ENCODE results near the gene C6orf118.

Gene C6orf118

GRCh38 chr6:165243801-165244200 is 65.6 kb downstream of the C6orf118 start:
- no peak for DNase-seq

- no peak for DNase-seq
Observed at GRCh38 chr6:165236326-165236725, 73.1 kb downstream of the C6orf118 start.

DNA sequence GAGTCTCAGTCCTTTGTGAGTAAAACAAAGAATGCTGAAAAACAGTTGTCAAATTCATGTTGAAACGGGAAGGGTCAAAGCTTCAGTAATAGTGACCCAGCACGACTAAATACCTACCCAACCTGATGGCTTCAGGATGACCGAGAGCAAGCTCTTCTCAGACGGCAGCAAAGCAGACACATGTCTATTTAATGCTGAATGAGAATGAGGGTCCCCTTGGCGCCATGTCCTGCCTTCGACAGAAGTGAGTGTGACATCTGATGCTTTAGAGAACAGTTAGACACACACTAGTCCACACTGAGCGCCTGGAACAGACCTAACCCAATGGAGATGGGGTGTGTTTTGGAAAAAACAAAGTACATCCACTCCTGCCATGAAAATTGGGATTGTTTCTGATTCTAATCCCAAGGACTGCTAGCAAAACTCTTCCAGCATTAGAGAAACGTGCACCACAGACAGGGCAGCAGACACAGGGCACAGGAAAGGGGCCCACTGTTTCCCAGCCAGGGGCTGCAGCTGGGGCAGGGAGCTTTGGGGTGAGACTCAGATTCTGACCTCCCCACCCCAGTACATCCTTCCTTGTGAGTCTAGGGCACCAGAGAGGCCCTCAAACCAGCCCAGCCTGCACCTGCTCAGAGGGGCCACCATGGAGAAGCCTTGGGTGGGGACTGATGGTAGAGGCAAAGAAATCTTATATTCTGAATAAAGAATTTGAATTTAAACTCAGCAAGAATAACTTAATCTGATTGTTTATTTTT is 76.5 kb downstream of the C6orf118 start:
- no peak for DNase-seq

- DNase-seq, result no peak
Observed at GRCh38 chr6:165231581-165232561, 77.5 kb downstream of the C6orf118 start.

- no peak for DNase-seq
Observed at GRCh38 chr6:165231177-165231576, 78.2 kb downstream of the C6orf118 start.

All from stimulated activated CD4-positive, alpha-beta T cell treated with anti-CD3 and anti-CD28 coated beads, Interleukin-4, amount 100 ng/mL, for 24 hours (primary cell).